Stimulated activated CD4-positive, alpha-beta T cell treated with anti-CD3 and anti-CD28 coated beads, Interleukin-2, amount 100 ng/mL, for 48 hours (primary cell): ENCODE results near the gene MYO7A.

Experiments
- DNase-seq, 2 donors: peaks; one replicate each; pipeline ENCODE4 v3.0.0-alpha.2; 2020

Gene MYO7A

DNA sequence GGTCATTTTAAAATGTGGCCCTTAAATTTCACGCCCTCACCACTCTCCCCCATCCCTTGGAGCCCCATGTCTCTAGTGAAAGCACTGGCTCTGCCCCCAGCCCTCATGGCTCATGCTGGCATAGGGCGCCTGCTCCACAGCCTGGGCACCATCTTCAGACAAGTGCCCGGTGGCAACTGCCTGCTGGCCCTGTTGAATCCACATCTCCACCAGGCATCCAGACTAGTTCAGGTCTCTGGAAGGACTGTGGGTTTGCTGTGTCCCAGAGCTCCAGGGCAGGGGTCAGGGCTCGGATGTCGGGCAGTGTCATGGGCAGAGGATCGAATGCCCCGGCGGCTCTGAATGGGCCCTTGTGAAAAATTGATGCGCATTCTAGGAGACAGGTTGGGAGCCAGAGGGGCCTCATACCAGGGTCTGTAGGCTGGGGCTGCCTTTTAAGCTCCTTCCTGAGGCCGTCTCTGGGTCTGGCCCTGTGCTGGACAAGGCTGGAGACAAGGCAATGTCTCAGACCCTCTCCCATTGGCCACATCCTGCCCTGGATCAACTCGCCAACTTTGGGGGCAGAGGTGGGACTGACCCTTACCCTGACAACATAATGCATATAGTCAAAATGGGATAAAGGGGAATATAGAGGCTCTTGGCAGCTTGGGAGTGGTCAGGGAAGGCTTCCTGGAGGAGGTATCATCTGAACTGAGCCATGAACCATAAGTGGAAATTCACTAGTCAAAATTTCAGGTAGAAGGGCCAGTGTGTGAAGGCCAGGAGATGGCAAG lies 1.2 kb downstream of the MYO7A start:
- DNase-seq, result no peak

DNA sequence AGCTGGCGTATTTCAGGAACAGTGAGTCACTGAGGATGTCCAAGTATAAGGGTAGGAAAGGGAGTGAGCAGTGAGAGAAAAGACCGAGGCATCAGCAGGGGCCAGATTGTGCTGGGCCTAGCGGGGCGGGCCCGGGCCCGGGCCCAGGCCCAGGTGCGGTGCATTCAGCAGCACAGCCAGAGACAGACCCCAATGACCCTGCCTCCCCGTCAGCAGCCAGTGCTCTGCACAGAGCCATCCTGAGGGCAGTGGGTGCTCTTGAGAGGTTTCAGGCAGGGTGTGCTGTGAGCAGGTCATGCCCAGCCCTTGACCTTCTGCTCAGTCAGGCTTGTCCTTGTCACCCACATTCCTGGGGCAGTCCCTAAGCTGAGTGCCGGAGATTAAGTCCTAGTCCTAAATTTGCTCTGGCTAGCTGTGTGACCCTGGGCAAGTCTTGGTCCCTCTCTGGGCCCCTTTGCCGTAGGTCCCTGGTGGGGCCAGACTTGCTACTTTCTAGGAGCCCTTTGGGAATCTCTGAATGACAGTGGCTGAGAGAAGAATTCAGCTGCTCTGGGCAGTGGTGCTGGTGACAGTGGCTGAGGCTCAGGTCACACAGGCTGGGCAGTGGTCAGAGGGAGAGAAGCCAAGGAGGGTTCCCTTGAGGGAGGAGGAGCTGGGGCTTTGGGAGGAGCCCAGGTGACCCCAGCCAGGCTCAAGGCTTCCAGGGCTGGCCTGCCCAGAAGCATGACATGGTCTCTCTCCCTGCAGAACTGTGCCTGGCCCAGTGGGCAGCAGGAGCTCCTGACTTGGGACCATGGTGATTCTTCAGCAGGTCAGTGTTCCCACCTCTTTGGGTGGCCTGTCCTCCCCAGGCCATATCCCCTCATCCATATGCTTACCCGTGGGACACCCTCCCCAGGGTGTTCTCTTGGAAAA lies 2.1 kb downstream of the MYO7A start:
- DNase-seq, result no peak

DNA sequence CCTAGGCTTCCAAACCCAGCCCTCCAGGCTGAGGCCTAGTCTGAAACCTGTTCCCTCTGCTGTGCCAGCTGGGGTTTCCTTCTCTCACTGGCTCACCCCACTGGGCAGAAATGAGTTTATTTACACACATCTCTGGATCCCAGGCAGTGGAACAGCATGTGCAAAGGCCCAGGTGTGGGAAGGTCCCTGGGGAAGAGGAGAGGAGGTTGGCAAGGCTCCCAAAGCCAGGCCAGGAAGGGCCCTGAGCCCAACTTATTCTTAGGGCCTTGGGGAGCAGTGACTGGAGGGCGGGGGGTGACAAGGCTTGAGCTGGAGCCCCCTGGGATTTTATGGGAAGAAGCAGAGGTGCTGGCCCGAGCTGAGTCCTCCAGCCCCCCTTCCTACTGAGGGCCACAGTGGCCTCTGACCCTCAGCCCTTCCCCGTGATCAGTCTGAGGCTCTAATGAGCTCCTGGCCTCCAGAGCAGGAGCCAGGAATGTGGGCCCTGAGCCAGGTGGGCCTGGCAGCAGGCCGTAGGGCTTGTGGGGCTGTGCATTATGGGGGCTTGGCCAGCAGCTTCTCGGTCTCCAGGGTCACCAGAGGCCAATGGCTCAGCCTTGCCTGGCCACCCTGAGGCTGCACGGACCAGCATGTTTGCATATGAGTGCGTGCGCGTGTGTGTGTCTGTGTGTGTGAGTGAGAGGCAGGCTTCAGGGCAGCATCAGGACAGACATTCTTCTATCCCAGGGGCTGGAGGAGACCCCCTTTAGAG lies 2.9 kb downstream of the MYO7A start:
- no peak for DNase-seq

DNA sequence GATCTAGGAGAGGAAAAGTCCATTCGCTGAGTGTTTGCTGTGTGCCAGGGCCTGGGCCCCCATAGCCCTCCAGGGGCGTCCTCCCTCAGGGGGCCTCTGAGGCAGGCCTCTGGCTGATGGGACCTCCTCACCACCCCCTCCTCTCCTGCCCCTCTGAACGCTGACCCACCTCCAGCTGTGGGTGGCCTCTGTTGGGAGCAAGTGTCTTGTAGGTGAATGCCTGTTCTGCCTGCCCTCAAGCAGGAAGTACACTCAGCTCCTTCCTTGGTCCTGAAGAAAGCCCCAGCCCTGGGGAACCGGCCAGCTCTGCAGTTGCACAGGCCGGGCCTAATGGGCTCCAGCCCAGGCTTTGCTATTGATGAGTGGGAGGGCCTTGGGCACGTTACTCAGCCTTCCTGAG lies 3.5 kb downstream of the MYO7A start:
- DNase-seq, result no peak

DNA sequence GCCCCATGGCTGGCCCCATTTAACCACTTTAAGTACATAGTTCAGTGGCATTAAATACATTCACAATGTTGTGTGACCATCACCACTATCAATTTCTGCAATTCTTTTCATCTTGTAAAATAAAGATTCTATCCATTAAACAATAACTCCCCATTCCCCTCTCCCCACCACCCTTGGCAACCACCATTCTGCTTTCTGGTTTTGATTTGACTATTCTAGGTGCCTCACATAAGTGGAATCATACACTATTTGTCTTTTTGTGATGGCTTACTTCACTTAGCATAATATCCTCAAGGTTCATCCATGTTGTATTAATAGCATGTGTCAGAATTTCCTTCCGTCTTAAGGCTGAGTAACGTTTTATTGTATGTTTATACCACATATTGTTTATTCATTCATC lies 7.0 kb downstream of the MYO7A start:
- no peak for DNase-seq

DNA sequence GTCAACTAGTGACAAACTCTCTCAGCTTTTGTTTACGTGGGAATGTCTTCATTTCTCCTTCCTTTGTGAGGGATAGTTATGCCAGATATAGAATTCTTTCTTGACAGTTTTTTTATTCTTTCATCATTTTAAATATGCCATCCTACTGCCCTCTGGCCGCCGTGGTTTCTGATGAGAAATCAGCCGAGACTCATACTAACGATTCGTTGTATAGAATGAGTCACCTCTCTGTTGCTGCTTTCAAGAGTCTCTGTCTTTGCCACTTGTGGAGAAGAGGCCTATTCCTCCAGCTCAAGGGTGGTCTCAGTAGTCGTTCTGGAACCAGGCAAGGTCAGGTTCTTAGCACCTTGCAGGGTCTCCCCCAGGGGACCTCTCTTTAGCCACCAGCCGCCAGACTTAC lies 8.0 kb downstream of the MYO7A start:
- DNase-seq, result no peak

DNA sequence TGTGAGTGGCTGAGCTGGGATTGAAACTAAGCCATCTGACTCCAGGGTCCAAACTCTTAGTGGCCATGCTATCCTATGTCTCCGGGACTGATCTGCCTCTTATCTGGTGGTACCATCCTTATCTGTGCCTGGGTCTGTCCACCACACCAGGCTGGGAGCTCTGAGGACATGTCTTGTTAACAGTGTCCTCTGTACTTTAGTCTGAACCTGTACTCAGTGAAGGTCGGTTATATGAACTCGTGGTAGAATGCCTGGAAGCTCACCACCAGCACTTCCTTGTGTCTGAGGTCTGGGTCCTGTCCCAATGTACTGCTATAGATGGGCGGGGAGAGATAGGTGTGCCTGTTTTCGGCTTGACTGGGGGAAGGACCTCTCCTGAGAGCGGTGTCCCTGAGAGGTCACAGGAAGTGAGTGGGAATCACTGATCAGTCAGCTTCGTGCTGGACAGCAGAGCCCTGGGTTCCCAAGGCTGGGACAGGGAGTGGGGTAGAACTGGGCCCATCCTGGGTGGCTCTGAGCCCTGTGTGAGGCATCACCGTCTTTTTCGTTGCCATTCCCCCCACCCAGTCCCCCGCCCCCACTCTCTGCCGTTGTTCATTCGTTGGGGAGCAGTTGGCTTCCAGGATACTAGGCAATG lies 8.9 kb downstream of the MYO7A start:
- no peak for DNase-seq

DNA sequence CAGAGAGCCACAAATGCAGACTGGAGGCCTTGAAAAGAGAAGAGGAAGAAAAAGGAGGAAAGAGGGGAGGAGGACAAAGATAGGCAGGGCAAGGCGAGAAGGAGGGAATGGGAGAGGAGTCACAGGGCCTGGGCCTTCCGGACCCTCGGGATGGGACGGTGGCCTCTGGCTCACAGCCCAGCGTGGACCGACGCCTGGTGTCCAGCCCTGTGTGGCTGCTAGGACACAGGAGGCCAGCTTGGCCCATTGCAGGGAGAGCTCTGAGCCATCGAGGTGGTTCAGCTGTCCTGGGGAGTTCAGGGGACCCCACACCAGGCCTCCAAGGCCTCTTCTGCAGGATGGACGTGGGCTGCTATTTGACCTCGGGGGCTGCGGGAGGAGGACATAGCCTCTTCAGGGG lies 9.4 kb downstream of the MYO7A start:
- no peak for DNase-seq

DNA sequence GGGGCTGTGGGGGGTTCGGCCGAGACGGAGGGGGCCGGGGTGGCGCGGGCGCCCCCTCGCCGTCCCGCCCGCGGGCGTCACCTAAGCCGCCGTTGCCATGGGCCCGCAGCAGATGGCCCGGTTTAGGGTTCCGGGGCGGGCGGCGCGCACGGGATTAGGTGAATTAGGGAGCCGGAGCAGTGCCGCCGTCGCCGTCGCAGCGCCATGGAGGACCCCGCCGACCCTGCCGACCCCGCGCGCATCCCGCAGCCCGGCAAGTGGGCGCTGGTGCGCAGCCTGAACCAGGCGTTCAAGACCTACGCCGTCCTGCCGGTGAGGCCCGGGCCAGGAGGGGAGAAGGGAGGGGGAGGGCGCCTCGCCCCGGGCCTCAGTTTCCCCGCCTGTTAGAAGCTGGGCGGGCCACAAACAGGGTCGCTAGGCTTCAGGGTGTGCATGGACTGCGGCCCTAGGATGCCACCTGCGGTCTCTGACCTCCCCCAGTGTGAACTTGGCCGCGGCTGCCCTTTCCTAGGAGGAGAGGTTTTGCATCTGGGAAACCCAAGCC lies 10.1 kb downstream of the MYO7A start:
- DNase-seq, result no peak

DNA sequence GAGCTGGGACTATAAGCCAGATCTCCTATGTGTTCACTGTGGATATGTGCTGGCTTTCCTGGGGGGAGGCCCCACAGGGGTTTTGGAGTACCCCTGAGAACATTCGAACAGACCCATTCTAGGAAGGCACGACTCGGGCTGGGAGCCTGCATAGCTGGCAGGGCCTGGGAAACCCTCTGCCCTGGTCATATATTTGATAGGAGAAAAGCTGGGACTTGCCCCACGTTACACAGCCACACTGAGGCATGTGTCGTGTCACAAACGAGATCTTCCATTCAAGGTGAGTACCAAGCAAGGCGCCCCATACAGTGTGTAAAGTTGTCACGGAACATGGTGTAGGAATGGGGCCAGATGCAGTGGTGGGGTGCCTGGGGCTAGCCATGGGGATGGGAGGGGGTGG lies 11.2 kb downstream of the MYO7A start:
- no peak for DNase-seq

DNA sequence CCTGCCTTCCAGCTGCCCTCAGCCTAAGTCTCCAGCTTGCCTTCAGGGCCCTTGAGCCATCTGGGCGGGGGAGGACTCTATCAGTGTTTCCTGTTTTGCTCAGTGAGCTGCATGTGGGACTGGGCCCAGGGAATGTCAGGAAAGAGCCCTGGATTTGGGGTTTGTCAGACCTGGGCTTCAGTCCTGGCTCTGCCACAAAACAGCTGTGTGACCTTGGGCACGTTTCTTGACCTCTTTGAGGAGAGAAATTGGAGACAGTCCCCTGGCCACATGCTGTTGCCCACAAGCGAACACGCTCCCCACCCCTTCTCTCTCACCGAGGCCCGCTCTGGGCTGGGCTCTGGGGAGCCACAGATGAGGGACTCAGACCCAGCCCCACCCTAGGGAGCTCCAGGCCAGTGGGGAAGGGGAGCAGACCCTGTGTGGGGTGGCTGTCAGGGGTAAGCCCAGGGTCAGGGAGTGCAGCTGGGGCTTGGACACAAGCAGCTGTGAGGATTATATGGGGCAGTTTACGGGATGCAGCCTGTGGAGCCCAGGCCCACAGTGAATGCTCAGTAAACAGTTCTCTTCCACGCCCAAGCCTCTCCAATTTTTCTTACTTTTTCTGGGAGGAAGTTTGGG lies 12.3 kb downstream of the MYO7A start:
- no peak for DNase-seq

DNA sequence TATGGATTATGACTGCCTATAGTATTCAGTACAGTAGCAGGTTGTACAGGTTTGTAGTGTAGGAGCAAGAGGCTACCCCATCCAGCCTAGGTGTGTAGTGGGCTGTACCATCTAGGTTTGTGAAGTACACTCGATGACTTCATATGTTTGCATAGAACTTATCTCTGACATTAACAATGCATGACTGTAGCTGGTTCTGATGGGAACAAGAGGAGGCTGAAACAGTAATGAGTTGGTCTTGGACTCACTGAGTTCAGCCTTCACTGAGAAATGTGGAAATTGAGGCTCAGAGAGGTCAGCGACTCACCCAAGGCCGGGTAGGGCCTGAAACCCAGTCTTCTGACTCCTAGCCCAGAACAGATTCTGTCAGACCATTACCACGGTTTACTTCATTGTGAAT lies 13.0 kb downstream of the MYO7A start:
- DNase-seq, result no peak

DNA sequence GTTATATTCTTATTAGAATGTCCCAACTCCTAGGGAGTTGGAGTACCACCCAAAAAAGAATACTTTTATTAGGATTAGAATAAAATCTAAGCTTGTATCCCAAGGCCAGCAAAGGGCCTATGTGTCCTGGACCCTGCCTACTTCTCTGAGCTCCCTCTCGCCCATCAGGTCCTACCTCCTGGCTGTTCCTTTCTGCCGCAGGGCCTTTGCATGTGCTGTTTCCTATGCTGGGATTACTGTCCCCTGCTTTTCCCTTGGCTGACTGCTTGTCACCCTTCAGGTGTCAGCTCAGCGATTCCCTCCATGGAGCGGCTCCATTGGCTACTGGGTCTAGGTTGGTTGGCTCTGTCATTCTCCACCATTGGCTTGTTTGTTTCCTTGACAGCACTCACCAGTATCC lies 13.4 kb downstream of the MYO7A start:
- DNase-seq, result no peak

DNA sequence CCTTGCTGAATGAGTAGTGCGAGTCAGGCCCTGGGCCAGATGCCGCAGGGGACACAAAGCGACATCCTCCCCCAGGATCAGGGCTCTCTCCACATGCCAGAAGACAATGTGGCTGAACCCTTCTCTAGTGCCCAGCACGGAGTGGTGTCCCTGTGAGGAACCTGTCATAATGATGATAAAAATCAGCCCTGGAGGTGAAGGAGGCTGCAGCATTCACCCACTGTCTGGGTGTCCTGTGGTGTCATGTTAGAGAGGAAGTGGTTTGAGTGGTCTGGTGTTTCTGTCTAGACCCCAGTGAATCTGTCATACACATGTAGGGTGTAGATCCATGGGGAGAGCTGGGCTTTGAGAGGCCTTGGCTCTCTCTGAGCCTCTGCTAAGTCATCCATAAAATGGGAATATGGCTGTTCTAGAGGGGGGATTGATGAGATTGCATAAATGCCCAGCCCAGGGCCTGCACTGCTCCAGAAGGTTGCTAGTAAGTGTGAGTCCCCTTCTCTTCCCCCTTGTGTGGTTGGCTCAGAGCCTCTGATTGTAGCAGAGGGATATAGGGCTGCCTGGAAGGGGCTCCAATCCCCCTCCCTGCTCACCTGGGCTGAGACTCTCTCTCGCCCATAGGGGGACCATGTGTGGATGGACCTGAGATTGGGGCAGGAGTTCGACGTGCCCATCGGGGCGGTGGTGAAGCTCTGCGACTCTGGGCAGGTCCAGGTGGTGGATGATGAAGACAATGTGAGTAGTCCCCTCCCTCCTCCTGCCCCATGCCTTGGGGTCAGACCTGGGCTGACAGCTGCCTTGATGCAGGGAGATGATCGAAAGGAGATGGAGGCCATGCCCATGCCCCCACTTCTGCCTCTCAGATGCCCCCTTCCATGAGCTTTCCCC lies 14.3 kb downstream of the MYO7A start:
- DNase-seq, result no peak

DNA sequence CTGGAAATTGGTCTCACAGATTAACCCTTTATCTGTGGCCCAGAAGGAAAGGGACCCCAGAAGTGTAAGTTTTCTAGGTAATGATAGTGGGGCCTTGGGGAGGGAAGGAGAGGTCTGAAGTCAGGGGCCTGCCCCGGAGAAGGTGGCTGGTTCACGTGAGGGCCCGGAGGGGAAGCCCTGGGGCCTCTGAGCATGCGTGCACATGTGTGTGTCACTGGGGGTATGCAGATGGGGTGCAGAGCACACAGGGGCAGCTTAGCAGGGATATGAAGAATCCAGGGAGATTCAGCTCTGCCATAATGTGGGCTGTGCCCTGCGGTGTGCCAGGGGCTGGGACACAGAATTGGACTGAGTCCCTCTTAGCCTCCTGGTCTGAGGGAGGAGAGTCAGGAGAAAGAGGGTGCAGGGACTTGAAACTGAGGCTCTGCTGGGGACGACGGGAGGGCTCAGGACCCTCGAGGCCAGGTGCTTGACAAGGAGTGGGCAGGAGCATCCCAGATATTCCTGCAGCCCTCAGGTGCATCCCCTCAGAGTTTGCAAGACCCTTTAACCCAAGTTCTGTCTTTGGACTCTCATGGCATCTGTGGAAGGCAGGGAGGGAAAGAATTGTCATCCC lies 15.5 kb downstream of the MYO7A start:
- DNase-seq, result no peak

DNA sequence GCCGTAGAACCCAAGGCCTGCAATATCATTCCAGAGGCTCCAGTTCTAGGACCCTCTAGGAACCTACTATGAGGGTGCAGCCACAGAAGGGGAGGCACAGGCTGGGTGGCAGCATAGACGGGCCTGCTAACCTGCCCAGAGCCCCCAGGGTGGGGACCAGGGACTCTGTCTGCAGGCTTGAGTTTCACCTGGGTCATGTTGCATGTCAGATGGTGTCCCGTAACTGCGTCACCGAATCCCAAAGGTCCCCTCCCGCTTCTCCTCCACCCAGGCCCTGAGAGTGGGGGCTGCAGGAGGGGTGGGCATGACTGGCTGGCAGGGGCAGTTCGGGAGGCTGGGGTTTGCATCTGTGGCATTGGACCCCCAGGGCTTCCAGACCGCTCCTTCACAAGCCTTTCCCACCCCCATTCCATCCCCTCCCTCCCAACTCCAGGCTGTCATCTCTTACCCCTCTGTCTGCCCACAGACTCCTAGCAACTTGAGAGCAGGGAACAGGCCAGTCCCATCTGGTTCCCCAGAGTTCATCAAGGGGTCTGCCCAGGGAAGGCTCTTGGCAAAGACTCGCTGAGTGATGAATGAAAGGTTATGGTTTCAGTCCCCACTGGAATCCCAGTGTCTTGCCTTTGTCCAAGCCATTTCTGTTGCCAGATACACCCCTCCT lies 16.3 kb downstream of the MYO7A start:
- no peak for DNase-seq

DNA sequence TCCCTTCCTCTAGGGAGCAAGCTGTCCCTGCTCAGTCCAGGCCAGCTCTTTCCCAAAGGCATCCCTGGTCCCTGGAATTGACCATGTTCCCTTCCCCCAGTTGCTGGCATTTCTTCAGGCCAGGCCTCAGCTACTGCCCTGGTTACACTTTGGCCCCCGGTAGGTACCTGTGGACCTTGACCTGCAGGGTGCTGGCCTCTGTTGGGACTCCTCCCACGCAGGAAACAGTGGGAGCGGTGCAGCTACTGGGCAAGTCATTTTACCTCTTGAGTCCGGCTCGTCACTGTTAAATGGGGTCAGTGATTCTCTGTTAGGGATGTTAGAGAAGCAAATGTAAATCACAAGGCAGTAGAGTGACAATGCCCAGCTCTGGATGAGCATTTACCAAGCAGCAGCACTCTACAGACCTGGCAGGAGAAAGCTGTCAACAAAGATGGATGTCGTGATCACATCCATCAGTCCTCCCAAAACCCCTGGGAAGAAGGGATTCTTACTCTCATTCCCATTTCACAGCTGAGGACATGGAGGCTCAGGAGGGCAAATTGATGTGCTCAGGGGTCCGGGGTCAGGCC lies 16.9 kb downstream of the MYO7A start:
- no peak for DNase-seq

DNA sequence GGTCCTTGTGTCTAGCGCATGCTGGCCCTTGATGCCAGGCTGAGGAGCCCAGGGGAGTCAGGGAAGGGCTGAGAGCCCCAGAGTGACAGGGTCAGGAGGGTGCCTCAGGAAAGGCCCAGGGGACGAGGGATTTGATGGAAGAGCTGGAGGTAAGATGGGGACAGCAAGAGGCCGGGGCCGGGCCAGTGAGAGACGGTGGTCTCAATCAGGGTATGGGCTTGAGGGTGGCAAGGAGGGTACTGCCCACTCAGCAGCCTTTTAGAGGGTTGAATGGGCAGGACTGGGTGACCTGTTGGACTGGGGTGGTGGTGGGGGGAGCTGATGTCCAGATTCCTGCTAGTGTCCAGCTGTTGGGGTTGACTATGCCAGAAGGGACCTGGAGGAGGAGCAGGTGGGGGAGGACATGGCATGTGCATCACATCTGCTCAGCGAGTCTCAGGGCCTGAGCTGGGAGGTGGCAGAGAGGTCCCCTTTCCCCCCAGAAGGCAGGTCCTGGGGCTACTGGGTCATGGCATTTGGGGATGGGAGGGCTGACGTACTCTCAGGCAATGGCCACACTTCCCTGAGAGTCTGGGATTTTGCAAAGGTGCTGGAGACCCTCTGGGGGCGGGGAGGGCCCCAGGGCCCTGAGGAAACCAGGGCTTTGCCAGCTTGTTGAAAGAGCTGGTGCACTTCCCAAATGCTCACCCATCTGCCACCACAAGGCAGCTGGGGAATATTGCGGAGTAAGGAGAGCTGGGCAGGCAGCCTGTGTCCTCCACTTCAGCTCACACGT lies 18.4 kb downstream of the MYO7A start:
- DNase-seq, result no peak

DNA sequence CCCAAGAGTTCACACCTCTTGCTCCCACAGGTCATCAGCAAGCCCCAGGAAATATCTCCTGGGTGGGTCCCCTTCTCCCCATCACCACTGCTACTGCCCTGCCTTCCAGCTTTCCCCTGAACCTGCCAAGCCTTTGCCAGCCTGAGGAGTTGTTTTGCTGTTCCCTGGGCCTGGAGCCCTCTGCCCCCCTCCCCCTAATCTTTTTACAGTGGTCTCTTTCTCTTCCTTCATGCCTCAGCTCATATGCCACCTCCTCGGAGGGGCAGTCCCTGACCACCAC lies 18.9 kb downstream of the MYO7A start:
- DNase-seq, result no peak
